ENCODE results near the gene ACBD4.

GRCh38 chr17:45177563-45177962 is 42.1 kb downstream of the ACBD4 start:
- TF ChIP-seq, protein P1, sequence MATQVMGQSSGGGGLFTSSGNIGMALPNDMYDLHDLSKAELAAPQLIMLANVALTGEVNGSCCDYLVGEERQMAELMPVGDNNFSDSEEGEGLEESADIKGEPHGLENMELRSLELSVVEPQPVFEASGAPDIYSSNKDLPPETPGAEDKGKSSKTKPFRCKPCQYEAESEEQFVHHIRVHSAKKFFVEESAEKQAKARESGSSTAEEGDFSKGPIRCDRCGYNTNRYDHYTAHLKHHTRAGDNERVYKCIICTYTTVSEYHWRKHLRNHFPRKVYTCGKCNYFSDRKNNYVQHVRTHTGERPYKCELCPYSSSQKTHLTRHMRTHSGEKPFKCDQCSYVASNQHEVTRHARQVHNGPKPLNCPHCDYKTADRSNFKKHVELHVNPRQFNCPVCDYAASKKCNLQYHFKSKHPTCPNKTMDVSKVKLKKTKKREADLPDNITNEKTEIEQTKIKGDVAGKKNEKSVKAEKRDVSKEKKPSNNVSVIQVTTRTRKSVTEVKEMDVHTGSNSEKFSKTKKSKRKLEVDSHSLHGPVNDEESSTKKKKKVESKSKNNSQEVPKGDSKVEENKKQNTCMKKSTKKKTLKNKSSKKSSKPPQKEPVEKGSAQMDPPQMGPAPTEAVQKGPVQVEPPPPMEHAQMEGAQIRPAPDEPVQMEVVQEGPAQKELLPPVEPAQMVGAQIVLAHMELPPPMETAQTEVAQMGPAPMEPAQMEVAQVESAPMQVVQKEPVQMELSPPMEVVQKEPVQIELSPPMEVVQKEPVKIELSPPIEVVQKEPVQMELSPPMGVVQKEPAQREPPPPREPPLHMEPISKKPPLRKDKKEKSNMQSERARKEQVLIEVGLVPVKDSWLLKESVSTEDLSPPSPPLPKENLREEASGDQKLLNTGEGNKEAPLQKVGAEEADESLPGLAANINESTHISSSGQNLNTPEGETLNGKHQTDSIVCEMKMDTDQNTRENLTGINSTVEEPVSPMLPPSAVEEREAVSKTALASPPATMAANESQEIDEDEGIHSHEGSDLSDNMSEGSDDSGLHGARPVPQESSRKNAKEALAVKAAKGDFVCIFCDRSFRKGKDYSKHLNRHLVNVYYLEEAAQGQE (IDR thresholded peaks at IDR 0.05; ENCODE audit: borderline replicate concordance) = no peak
- no peak for TF ChIP-seq POLR2AphosphoS5 (IDR thresholded peaks at IDR 0.05)

Data from neural cell (in vitro differentiated cells).